ENCODE results near the gene SLC25A21. TPM values are rescaled to one million over a fixed set of nuclear protein-coding genes. Genes with fewer than 3 reads are reported as not detected.

The SLC25A21 gene
- total and polyA plus RNA-seq, 2 experiments from 2014 or later, result 10.6 to 12.1 TPM

GRCh38 chr14:37088356-37089215, 83.8 kb downstream of the SLC25A21 start:
- no peaks in the 10 kb centered on the region for H3K79me2 ChIP-seq (replicated peaks; ENCODE audit: insufficient read depth)
- H3K4me1 ChIP-seq (ENCODE audit: insufficient read depth), result no peaks in the 10 kb centered on the region
- H3K27me3 Mint-ChIP-seq (ENCODE audit: insufficient read depth, low read depth, poor library complexity), result no peaks in the 10 kb centered on the region
- H3K27ac Mint-ChIP-seq, result no peak overlapping the region
- no peaks in the 10 kb centered on the region for H3K36me3 Mint-ChIP-seq (ENCODE audit: low read depth)
- DNase-seq (ENCODE audit: low spot score) (no peak), ATAC-seq (no peak)
- no peaks in the 10 kb centered on the region for H3K27me3 ChIP-seq (ENCODE audit: insufficient read depth)
- no peaks in the 10 kb centered on the region for H4K20me1 ChIP-seq (replicated peaks; ENCODE audit: insufficient read depth)
- no peaks in the 10 kb centered on the region for H3K9me3 Mint-ChIP-seq
- no peak overlapping the region for H2AFZ ChIP-seq
- H3K4me3 ChIP-seq, result no peak overlapping the region
- no peak overlapping the region for H3K4me2 ChIP-seq
- H3K9me2 ChIP-seq (ENCODE audit: insufficient read depth), result no peaks in the 10 kb centered on the region
- no peaks in the 10 kb centered on the region for H3F3A ChIP-seq (replicated peaks; ENCODE audit: low read depth)
- no peaks in the 10 kb centered on the region for H3K36me3 ChIP-seq (ENCODE audit: insufficient read depth)
- no peak overlapping the region for H3K4me3 Mint-ChIP-seq
- peaks cover 10% of the 10 kb centered on the region; the same call in 2 of the 3 replicates for H3K4me1 Mint-ChIP-seq
- TF ChIP-seq EZH2 (IDR thresholded peaks at IDR 0.05; ENCODE audit: low read depth, unreplicated experiment) (no peak), ETS1 (IDR thresholded peaks at IDR 0.05) (no peak), STAT1 (IDR thresholded peaks at IDR 0.05; ENCODE audit: unreplicated experiment) (no peak), EZH2phosphoT487 (IDR thresholded peaks at IDR 0.05; ENCODE audit: unreplicated experiment) (no peak), ZNF462 (CRISPR knock-in tag; IDR thresholded peaks at IDR 0.05) (no peak), JUNB (IDR thresholded peaks at IDR 0.05; ENCODE audit: unreplicated experiment) (no peak), ZNF114 (CRISPR knock-in tag; IDR thresholded peaks at IDR 0.05) (no peak), POLR2AphosphoS5 (IDR thresholded peaks at IDR 0.05; ENCODE audit: low read depth) (no peak), ZNF331 (CRISPR knock-in tag; IDR thresholded peaks at IDR 0.05; ENCODE audit: low read depth) (no peak), NANOG (IDR thresholded peaks at IDR 0.05; ENCODE audit: borderline replicate concordance) (no peak), REST (IDR thresholded peaks at IDR 0.05; ENCODE audit: unreplicated experiment) (no peak), CREB1 (CRISPR knock-in tag; IDR thresholded peaks at IDR 0.05; ENCODE audit: low read depth) (no peak), CTCF (conservative IDR thresholded peaks at IDR 0.05; ENCODE audit: low read depth in 2 of 2) (no peak)
- no peak overlapping the region for H3K27ac ChIP-seq (ENCODE audit: low read depth)

All from GM23338 (cell line).